SK-N-SH treated with all-trans-retinoic acid at 6 μM for 48 hours (cell line): ENCODE data around the gene CHMP2B.

ENCODE experiments used
- CSDC2 ChIP-seq: fragments of 250-450 bp; sonication (Bioruptor Pico); IDR thresholded peaks from 2 replicates; pipeline ENCODE4 v1.5.0; 2020; ENCODE audit warnings: mild to moderate bottlenecking, moderate library complexity
- GLIS3 ChIP-seq: fragments of 250-450 bp; sonication (Bioruptor Pico); IDR thresholded peaks from 2 replicates; pipeline ENCODE4 v1.5.0; 2020; ENCODE audit warnings: mild to moderate bottlenecking, moderate library complexity
- ISL1 ChIP-seq: fragments of 250-450 bp; sonication (Bioruptor Pico); IDR thresholded peaks from 2 replicates; pipeline ENCODE4 v2.1.2; 2022; ENCODE audit warnings: mild to moderate bottlenecking, moderate library complexity
- TOX ChIP-seq: fragments of 250-450 bp; sonication (Bioruptor Pico); IDR thresholded peaks from 2 replicates; pipeline ENCODE4 v1.8.0; 2021; ENCODE audit warnings: mild to moderate bottlenecking, moderate library complexity, borderline replicate concordance
- ZFP30 ChIP-seq: fragments of 450-650 bp; formaldehyde crosslinking; IDR thresholded peaks from 2 replicates; pipeline ENCODE4 v1.5.0; 2022; ENCODE audit warnings: mild to moderate bottlenecking, moderate library complexity
- ZNF565 ChIP-seq: fragments of 450-650 bp; formaldehyde crosslinking; conservative IDR thresholded peaks from 2 replicates; pipeline ENCODE4 v1.5.0; 2020; ENCODE audit warnings: low read depth, mild to moderate bottlenecking, moderate library complexity
- TF ChIP-seq, protein P1 (sequence below): fragments of 250-450 bp; sonication (Bioruptor Pico); IDR thresholded peaks from 2 replicates; pipeline ENCODE4 v1.8.0; 2020; ENCODE audit warnings: mild to moderate bottlenecking, moderate library complexity, borderline replicate concordance

DNA sequence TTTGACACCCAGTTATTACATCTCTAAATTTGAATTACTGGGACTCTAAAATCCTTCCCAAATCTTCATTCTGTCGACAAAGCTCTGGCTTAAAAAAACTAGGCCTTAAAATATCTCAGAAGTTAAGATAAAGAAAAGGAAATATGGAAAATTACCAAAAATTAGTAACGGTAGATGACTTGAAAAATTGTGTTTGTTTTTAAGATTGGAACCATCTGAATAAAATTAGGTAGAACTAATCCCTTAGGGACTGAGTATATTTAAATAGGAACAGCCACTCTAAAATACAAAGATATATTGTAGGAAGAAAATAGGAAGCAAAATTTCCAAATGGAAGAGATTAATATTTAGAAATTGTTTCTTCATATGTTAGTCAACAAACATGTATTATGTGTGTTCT, 45.1 kb upstream of the CHMP2B start:
- no peak for TF ChIP-seq ISL1 (CRISPR knock-in tag)
- no peak for TF ChIP-seq CSDC2 (CRISPR knock-in tag)
- TF ChIP-seq ZFP30 (CRISPR knock-in tag) = no peak
- TF ChIP-seq ZNF565 (CRISPR knock-in tag) = no peak
- TF ChIP-seq GLIS3 (CRISPR knock-in tag) = no peak
- no peak for TF ChIP-seq TOX (CRISPR knock-in tag)
- TF ChIP-seq, protein P1, sequence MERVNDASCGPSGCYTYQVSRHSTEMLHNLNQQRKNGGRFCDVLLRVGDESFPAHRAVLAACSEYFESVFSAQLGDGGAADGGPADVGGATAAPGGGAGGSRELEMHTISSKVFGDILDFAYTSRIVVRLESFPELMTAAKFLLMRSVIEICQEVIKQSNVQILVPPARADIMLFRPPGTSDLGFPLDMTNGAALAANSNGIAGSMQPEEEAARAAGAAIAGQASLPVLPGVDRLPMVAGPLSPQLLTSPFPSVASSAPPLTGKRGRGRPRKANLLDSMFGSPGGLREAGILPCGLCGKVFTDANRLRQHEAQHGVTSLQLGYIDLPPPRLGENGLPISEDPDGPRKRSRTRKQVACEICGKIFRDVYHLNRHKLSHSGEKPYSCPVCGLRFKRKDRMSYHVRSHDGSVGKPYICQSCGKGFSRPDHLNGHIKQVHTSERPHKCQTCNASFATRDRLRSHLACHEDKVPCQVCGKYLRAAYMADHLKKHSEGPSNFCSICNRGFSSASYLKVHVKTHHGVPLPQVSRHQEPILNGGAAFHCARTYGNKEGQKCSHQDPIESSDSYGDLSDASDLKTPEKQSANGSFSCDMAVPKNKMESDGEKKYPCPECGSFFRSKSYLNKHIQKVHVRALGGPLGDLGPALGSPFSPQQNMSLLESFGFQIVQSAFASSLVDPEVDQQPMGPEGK = no peak
